ENCODE data around the gene MAST4. TPM values are rescaled to one million over a fixed set of nuclear protein-coding genes. Genes with fewer than 3 reads are reported as not detected.

MAST4 gene
- total RNA-seq, 1 experiment from 2014 or later = 4.7 TPM

GRCh38 chr5:66903218-66903617, 307.0 kb downstream of the MAST4 start:
- no peak for DNase-seq (ENCODE audit: low spot score)

GRCh38 chr5:66903709-66904108, 307.5 kb downstream of the MAST4 start:
- no peak for DNase-seq (ENCODE audit: low spot score)

- peak; percentile 19 for DNase-seq (ENCODE audit: low spot score)
Measured at GRCh38 chr5:66904189-66904588, 308.0 kb downstream of the MAST4 start.

GRCh38 chr5:66906021-66906420, 309.8 kb downstream of the MAST4 start:
- DNase-seq (ENCODE audit: low spot score) = no peak

- no peak for DNase-seq (ENCODE audit: low spot score)
Measured at GRCh38 chr5:66908230-66908629, 312.0 kb downstream of the MAST4 start.

GRCh38 chr5:66909364-66909763, 313.2 kb downstream of the MAST4 start:
- no peak for DNase-seq (ENCODE audit: low spot score)

- DNase-seq (ENCODE audit: low spot score) = no peak
Measured at GRCh38 chr5:66912787-66913186, 316.6 kb downstream of the MAST4 start.

GRCh38 chr5:66915531-66915930, 319.3 kb downstream of the MAST4 start:
- DNase-seq (ENCODE audit: low spot score) = no peak

- no peak for DNase-seq (ENCODE audit: low spot score)
Measured at GRCh38 chr5:66922881-66923280, 326.7 kb downstream of the MAST4 start.

GRCh38 chr5:66923457-66923856, 327.3 kb downstream of the MAST4 start:
- no peak for DNase-seq (ENCODE audit: low spot score)

GRCh38 chr5:66923922-66924321, 327.7 kb downstream of the MAST4 start:
- DNase-seq (ENCODE audit: low spot score) = no peak

- no peak for DNase-seq (ENCODE audit: low spot score)
Measured at GRCh38 chr5:66927140-66927539, 330.9 kb downstream of the MAST4 start.

- no peak for DNase-seq (ENCODE audit: low spot score)
Measured at GRCh38 chr5:66929281-66929680, 333.1 kb downstream of the MAST4 start.

- no peak for DNase-seq (ENCODE audit: low spot score)
Measured at GRCh38 chr5:66929995-66930394, 333.8 kb downstream of the MAST4 start.

- peak; percentile 18 for DNase-seq (ENCODE audit: low spot score)
Measured at GRCh38 chr5:66931651-66932050, 335.5 kb downstream of the MAST4 start.

GRCh38 chr5:66932457-66932856, 336.3 kb downstream of the MAST4 start:
- DNase-seq (ENCODE audit: low spot score) = no peak

- no peak for DNase-seq (ENCODE audit: low spot score)
Measured at GRCh38 chr5:66933066-66933465, 336.9 kb downstream of the MAST4 start.

GRCh38 chr5:66939094-66939493, 342.9 kb downstream of the MAST4 start:
- no peak for DNase-seq (ENCODE audit: low spot score)

- DNase-seq (ENCODE audit: low spot score) = peak; percentile 43
Measured at GRCh38 chr5:66945389-66946349, 349.5 kb downstream of the MAST4 start.

- no peak for DNase-seq (ENCODE audit: low spot score)
Measured at GRCh38 chr5:66947458-66947857, 351.3 kb downstream of the MAST4 start.

GRCh38 chr5:66949066-66949465, 352.9 kb downstream of the MAST4 start:
- no peak for DNase-seq (ENCODE audit: low spot score)

- no peak for DNase-seq (ENCODE audit: low spot score)
Measured at GRCh38 chr5:66952153-66952552, 356.0 kb downstream of the MAST4 start.

- DNase-seq (ENCODE audit: low spot score) = no peak
Measured at GRCh38 chr5:66956439-66956838, 360.2 kb downstream of the MAST4 start.

All from HT-29 (cell line).